Measurements from ENCODE around the gene CACNB3.

GRCh38 chr12:48816143-48816854, 2.0 kb upstream of the CACNB3 start:
- TF ChIP-seq CTCF (IDR thresholded peaks at IDR 0.05; ENCODE audit: poor library complexity, severe bottlenecking): no peak
- no peak for TF ChIP-seq POLR2AphosphoS5 (IDR thresholded peaks at IDR 0.05)
- no peak for TF ChIP-seq EZH2 (IDR thresholded peaks at IDR 0.05; ENCODE audit: borderline replicate concordance, insufficient read depth, low read length, poor library complexity, severe bottlenecking)
- no peak for TF ChIP-seq EP300 (conservative IDR thresholded peaks at IDR 0.05; ENCODE audit: poor library complexity, severe bottlenecking)
- no peak for TF ChIP-seq RAD21 (conservative IDR thresholded peaks at IDR 0.05)
- TF ChIP-seq MXI1 (conservative IDR thresholded peaks at IDR 0.05; ENCODE audit: poor library complexity, severe bottlenecking): no peak

Measured in neural cell (in vitro differentiated cells).